Hepatocyte (in vitro differentiated cells): ENCODE results near the gene ESR1. TPM values are rescaled to one million over a fixed set of nuclear protein-coding genes. Genes with fewer than 3 reads are reported as not detected.

Experiments used
- DNase-seq: peaks from one replicate; pipeline ENCODE4 v3.0.0-alpha.2; 2016; ENCODE audit warnings: low spot score
- H2AFZ ChIP-seq: fragments of 200-600 bp; sonication (generic); 2 replicates; pipeline ENCODE4 v1.6.0; 2016; ENCODE audit warnings: antibody characterized with exemption, mild to moderate bottlenecking
- H3K27ac ChIP-seq: fragments of 200-600 bp; sonication (generic); 2 replicates; pipeline ENCODE4 v1.5.1; 2016; ENCODE audit warnings: mild to moderate bottlenecking
- H3K27me3 ChIP-seq: fragments of 200-600 bp; sonication (generic); 2 replicates; pipeline ENCODE4 v1.6.1; 2016
- H3K36me3 ChIP-seq: fragments of 200-600 bp; sonication (generic); replicated peaks from 2 replicates; pipeline ENCODE4 v1.5.1; 2016; ENCODE audit warnings: low read depth; ENCODE audit not compliant: insufficient read depth
- H3K4me1 ChIP-seq: fragments of 200-600 bp; sonication (generic); 2 replicates; pipeline ENCODE4 v1.5.1; 2016; ENCODE audit warnings: mild to moderate bottlenecking, moderate library complexity; ENCODE audit not compliant: insufficient read depth
- H3K4me2 ChIP-seq: fragments of 200-600 bp; sonication (generic); 2 replicates; pipeline ENCODE4 v1.6.0; 2016
- H3K4me3 ChIP-seq: fragments of 200-600 bp; sonication (generic); 2 replicates; pipeline ENCODE4 v1.5.1; 2016; ENCODE audit warnings: mild to moderate bottlenecking
- H3K79me2 ChIP-seq: fragments of 200-600 bp; sonication (generic); 2 replicates; pipeline ENCODE4 v1.6.0; 2017; ENCODE audit warnings: mild to moderate bottlenecking
- H3K9me2 ChIP-seq: fragments of 200-600 bp; sonication (generic); replicated peaks from 2 replicates; pipeline ENCODE4 v1.6.0; 2017; ENCODE audit warnings: mild to moderate bottlenecking; ENCODE audit not compliant: insufficient read depth
- H3K9me3 ChIP-seq: fragments of 200-600 bp; sonication (generic); 2 replicates; pipeline ENCODE4 v1.5.1; 2016; ENCODE audit warnings: low read depth, mild to moderate bottlenecking
- H4K20me1 ChIP-seq: fragments of 200-600 bp; sonication (generic); 2 replicates; pipeline ENCODE4 v1.6.0; 2016; ENCODE audit warnings: mild to moderate bottlenecking; ENCODE audit not compliant: insufficient read depth, poor library complexity, severe bottlenecking
- EZH2 ChIP-seq: fragments of 200-600 bp; sonication (generic); IDR thresholded peaks from 2 replicates; pipeline ENCODE4 v1.6.1; 2016; ENCODE audit warnings: antibody characterized with exemption, mild to moderate bottlenecking, borderline replicate concordance
- EZH2phosphoT487 ChIP-seq: fragments of 200-600 bp; sonication (generic); IDR thresholded peaks from one replicate; pipeline ENCODE4 v1.6.1; 2018; ENCODE audit warnings: antibody characterized with exemption, mild to moderate bottlenecking, low read depth, moderate library complexity; ENCODE audit not compliant: unreplicated experiment, severe bottlenecking
- WGBS: methylation state at CpG from one replicate; pipeline ENCODE4 v1.1.6; 2016; ENCODE audit warnings: low lambda C conversion rate; ENCODE audit errors: missing lambda C conversion rate; 5-methylcytosine and 5-hydroxymethylcytosine counted together
- polyA plus RNA-seq: library from polyadenylated mRNA; unstranded; fragments of >200 nt; fragmentation: Nextera tagmentation; extraction: Ambion mirVana; gene quantifications from 2 replicates; pipeline ENCODE4 v1.2.1, GENCODE V29; 2016
- total RNA-seq: library from RNA; depleted of rRNA; stranded (reverse); fragments of >200 nt; gene quantifications from 2 replicates; pipeline ENCODE4 v1.2.3, GENCODE V29; 2014
- TF ChIP-seq, protein P1 (sequence below): fragments of 200-600 bp; sonication (generic); IDR thresholded peaks from 2 replicates; pipeline ENCODE4 v1.5.1; 2016; ENCODE audit warnings: antibody characterized with exemption, mild to moderate bottlenecking; ENCODE audit not compliant: poor library complexity

ESR1 gene
- total and polyA plus RNA-seq, 2 experiments from 2014 or later = 0.07 TPM; not detected in 1

DNA sequence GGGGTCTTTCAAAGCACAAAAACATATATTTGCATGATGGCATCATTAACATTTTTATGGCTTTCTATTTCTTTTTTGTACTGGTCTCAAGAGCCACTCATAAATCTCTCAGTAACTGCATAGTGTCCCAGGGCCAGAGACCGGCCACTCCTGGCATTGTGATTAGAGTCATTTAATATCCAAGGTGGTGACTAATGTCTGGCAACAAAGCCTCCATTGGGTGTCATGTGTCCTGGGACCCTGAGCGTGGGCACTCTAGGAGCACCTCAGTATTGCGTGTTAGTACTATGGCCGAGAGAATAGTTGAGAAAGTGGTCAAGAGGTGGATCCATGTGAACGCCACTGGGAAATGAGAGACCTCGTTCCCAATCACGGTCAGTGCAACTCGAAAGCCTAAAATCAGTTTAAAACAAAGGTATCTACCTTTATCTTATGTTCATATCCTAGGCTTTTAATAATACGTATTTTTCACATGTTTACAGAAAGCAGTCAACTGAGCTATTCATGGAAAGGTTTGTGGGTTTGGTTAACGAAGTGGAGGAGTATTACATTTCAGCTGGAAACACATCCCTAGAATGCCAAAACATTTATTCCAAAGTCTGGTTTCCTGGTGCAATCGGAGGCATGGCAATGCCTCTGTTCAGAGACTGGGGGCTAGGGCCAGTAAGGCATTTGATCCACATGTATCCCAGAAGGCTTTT is 2.7 kb upstream of the ESR1 start:
- H2AFZ ChIP-seq = no peak overlapping the region
- H3K36me3 ChIP-seq = no peaks in the 10 kb centered on the region
- H3K4me1 ChIP-seq = peaks cover 19% of the 10 kb centered on the region
- no peaks in the 10 kb centered on the region for H3K79me2 ChIP-seq
- no peak for DNase-seq
- peaks cover 67% of the 10 kb centered on the region for H3K27me3 ChIP-seq
- H3K4me2 ChIP-seq = no peak overlapping the region
- TF ChIP-seq, protein P1, sequence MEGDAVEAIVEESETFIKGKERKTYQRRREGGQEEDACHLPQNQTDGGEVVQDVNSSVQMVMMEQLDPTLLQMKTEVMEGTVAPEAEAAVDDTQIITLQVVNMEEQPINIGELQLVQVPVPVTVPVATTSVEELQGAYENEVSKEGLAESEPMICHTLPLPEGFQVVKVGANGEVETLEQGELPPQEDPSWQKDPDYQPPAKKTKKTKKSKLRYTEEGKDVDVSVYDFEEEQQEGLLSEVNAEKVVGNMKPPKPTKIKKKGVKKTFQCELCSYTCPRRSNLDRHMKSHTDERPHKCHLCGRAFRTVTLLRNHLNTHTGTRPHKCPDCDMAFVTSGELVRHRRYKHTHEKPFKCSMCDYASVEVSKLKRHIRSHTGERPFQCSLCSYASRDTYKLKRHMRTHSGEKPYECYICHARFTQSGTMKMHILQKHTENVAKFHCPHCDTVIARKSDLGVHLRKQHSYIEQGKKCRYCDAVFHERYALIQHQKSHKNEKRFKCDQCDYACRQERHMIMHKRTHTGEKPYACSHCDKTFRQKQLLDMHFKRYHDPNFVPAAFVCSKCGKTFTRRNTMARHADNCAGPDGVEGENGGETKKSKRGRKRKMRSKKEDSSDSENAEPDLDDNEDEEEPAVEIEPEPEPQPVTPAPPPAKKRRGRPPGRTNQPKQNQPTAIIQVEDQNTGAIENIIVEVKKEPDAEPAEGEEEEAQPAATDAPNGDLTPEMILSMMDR = no peak
- no peak for TF ChIP-seq EZH2phosphoT487
- TF ChIP-seq EZH2 = no peak
- no peak overlapping the region for H3K27ac ChIP-seq
- no peaks in the 10 kb centered on the region for H3K9me2 ChIP-seq
- 87% methylated on average over 11 of the region's 11 CpGs for WGBS
- no peaks in the 10 kb centered on the region for H3K9me3 ChIP-seq
- no peaks in the 10 kb centered on the region for H4K20me1 ChIP-seq
- H3K4me3 ChIP-seq = no peak overlapping the region

DNA sequence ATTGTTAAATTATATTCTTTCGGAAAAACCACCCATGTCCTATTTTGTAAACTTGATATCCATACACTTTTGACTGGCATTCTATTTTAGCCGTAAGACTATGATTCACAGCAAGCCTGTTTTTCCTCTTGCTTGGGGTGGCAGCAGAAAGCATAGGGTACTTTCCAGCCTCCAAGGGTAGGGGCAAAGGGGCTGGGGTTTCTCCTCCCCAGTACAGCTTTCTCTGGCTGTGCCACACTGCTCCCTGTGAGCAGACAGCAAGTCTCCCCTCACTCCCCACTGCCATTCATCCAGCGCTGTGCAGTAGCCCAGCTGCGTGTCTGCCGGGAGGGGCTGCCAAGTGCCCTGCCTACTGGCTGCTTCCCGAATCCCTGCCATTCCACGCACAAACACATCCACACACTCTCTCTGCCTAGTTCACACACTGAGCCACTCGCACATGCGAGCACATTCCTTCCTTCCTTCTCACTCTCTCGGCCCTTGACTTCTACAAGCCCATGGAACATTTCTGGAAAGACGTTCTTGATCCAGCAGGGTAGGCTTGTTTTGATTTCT is 2.1 kb upstream of the ESR1 start:
- TF ChIP-seq, protein P1 = no peak
- TF ChIP-seq EZH2 = no peak
- no peak for TF ChIP-seq EZH2phosphoT487
- Histone ChIP-seq H3K9me2 (no peaks in the 10 kb centered on the region), H3K4me2 (no peak overlapping the region), H3K79me2 (no peaks in the 10 kb centered on the region), H3K27me3 (peaks cover 74% of the 10 kb centered on the region), H2AFZ (no peak overlapping the region), H3K9me3 (no peaks in the 10 kb centered on the region), H3K4me1 (peaks cover 19% of the 10 kb centered on the region), H4K20me1 (no peaks in the 10 kb centered on the region), H3K27ac (no peak overlapping the region), H3K4me3 (no peak overlapping the region), H3K36me3 (no peaks in the 10 kb centered on the region)
- DNase-seq = no peak
- 56% methylated on average over 11 of the region's 11 CpGs for WGBS

DNA sequence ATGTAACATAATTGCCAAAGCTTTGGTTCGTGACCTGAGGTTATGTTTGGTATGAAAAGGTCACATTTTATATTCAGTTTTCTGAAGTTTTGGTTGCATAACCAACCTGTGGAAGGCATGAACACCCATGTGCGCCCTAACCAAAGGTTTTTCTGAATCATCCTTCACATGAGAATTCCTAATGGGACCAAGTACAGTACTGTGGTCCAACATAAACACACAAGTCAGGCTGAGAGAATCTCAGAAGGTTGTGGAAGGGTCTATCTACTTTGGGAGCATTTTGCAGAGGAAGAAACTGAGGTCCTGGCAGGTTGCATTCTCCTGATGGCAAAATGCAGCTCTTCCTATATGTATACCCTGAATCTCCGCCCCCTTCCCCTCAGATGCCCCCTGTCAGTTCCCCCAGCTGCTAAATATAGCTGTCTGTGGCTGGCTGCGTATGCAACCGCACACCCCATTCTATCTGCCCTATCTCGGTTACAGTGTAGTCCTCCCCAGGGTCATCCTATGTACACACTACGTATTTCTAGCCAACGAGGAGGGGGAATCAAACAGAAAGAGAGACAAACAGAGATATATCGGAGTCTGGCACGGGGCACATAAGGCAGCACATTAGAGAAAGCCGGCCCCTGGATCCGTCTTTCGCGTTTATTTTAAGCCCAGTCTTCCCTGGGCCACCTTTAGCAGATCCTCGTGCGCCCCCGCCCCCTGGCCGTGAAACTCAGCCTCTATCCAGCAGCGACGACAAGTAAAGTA is 547 bp upstream of the ESR1 start:
- Histone ChIP-seq H2AFZ (peak overlapping the region; percentile 68), H3K9me2 (no peaks in the 10 kb centered on the region), H4K20me1 (no peaks in the 10 kb centered on the region), H3K79me2 (no peaks in the 10 kb centered on the region), H3K4me2 (peak overlapping the region; percentile 97), H3K4me1 (peaks cover 19% of the 10 kb centered on the region), H3K4me3 (no peak overlapping the region), H3K27me3 (peaks cover 89% of the 10 kb centered on the region), H3K9me3 (no peaks in the 10 kb centered on the region), H3K36me3 (no peaks in the 10 kb centered on the region), H3K27ac (no peak overlapping the region)
- DNase-seq = peak; percentile 5
- 17% methylated on average over 20 of the region's 20 CpGs for WGBS
- peak; percentile 7 for TF ChIP-seq EZH2phosphoT487
- TF ChIP-seq EZH2 = no peak
